Esophagus muscularis mucosa (tissue), 4 donors: Measurements from ENCODE around the gene WNT16.

Experiments
- EP300 ChIP-seq: sonication (generic); formaldehyde crosslinking; IDR thresholded peaks from one replicate; pipeline ENCODE4 v1.6.1; 2017; ENCODE audit warnings: antibody characterized with exemption
- POLR2A ChIP-seq: fragments of 450-650 bp; IDR thresholded peaks from one replicate; pipeline ENCODE4 v1.6.1; 2017; ENCODE audit warnings: antibody characterized with exemption, moderate library complexity, mild to moderate bottlenecking, low read depth
- TF ChIP-seq, protein P1 (sequence below), 3 experiments: fragments of 200-600 bp in 2 of 3; fragments of 450-650 bp in 1 of 3; sonication (generic) in 2 of 3; IDR thresholded peaks; one replicate each; pipeline ENCODE4 v1.5.1; 2017 to 2019; ENCODE audit warnings: antibody characterized with exemption in 3 of 3, mild to moderate bottlenecking in 2 of 3, moderate library complexity in 1 of 3

DNA sequence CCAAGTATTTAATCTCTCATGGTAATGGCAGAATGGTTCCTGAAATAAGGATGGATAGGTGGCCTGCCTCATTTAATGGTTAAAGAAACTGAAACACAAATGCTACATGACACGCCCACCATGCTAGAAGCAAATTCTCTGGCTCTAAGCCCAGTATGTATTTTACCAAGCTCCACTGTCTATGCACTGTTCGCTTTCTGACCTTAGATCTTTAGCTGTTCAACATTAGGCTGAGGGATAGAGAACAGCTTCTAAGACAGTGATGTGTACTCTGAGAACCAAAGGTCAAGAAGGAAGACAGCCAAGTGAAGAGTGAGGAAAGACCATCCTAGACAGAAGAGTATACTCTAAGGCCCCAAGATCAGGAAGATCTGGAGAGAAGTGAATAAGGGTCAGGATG, 40.7 kb downstream of the WNT16 start:
- TF ChIP-seq, protein P1, sequence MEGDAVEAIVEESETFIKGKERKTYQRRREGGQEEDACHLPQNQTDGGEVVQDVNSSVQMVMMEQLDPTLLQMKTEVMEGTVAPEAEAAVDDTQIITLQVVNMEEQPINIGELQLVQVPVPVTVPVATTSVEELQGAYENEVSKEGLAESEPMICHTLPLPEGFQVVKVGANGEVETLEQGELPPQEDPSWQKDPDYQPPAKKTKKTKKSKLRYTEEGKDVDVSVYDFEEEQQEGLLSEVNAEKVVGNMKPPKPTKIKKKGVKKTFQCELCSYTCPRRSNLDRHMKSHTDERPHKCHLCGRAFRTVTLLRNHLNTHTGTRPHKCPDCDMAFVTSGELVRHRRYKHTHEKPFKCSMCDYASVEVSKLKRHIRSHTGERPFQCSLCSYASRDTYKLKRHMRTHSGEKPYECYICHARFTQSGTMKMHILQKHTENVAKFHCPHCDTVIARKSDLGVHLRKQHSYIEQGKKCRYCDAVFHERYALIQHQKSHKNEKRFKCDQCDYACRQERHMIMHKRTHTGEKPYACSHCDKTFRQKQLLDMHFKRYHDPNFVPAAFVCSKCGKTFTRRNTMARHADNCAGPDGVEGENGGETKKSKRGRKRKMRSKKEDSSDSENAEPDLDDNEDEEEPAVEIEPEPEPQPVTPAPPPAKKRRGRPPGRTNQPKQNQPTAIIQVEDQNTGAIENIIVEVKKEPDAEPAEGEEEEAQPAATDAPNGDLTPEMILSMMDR (IDR thresholded peaks at IDR 0.05): no peak
- no peak for TF ChIP-seq POLR2A
- no peak for TF ChIP-seq EP300
